ENCODE results near the gene EIF4G3.
"Not testable (repeated sequence)": the region's sequence is repeated elsewhere in the genome, so short reads cannot be mapped to it uniquely, and the experiment has no call there.

Gene EIF4G3

GRCh38 chr1:21105807-21106206 is 70.9 kb downstream of the EIF4G3 start:
- Histone ChIP-seq H2AFZ (ENCODE audit: low read depth, low read length) (no peak overlapping the region), H3K36me3 (ENCODE audit: insufficient read depth, low read length) (peaks cover 12% of the 10 kb centered on the region), H3K4me3 (ENCODE audit: low read length) (no peak overlapping the region), H3K9me3 (ENCODE audit: low read length) (no peaks in the 10 kb centered on the region), H3K27me3 (ENCODE audit: insufficient read depth, low read length) (no peaks in the 10 kb centered on the region), H3K4me1 (ENCODE audit: insufficient read depth, low read length) (no peaks in the 10 kb centered on the region)

- no peak overlapping the region for H2AFZ ChIP-seq (ENCODE audit: low read depth, low read length)
- no peak overlapping the region for H3K4me3 ChIP-seq (ENCODE audit: low read length)
- H3K27me3 ChIP-seq (ENCODE audit: insufficient read depth, low read length): no peaks in the 10 kb centered on the region
- H3K36me3 ChIP-seq (ENCODE audit: insufficient read depth, low read length): peaks cover 13% of the 10 kb centered on the region
- H3K9me3 ChIP-seq (ENCODE audit: low read length): no peaks in the 10 kb centered on the region
- H3K4me1 ChIP-seq (ENCODE audit: insufficient read depth, low read length): no peaks in the 10 kb centered on the region
Measured at GRCh38 chr1:21104683-21105082, 72.0 kb downstream of the EIF4G3 start.

- Histone ChIP-seq H3K27me3 (ENCODE audit: insufficient read depth, low read length) (no peaks in the 10 kb centered on the region), H2AFZ (ENCODE audit: low read depth, low read length) (no peak overlapping the region), H3K4me1 (ENCODE audit: insufficient read depth, low read length) (no peaks in the 10 kb centered on the region), H3K4me3 (ENCODE audit: low read length) (no peak overlapping the region), H3K36me3 (ENCODE audit: insufficient read depth, low read length) (peaks cover 28% of the 10 kb centered on the region), H3K9me3 (ENCODE audit: low read length) (no peaks in the 10 kb centered on the region)
Measured at GRCh38 chr1:21100481-21100921, 76.2 kb downstream of the EIF4G3 start.

GRCh38 chr1:21099869-21100131 is 76.9 kb downstream of the EIF4G3 start:
- Histone ChIP-seq H3K27me3 (ENCODE audit: insufficient read depth, low read length) (no peaks in the 10 kb centered on the region), H3K36me3 (ENCODE audit: insufficient read depth, low read length) (peaks cover 24% of the 10 kb centered on the region), H3K9me3 (ENCODE audit: low read length) (no peaks in the 10 kb centered on the region), H3K4me3 (ENCODE audit: low read length) (no peak overlapping the region), H3K4me1 (ENCODE audit: insufficient read depth, low read length) (no peaks in the 10 kb centered on the region), H2AFZ (ENCODE audit: low read depth, low read length) (no peak overlapping the region)

GRCh38 chr1:21099034-21099868 is 77.4 kb downstream of the EIF4G3 start:
- H2AFZ ChIP-seq (ENCODE audit: low read depth, low read length): no peak overlapping the region

DNA sequence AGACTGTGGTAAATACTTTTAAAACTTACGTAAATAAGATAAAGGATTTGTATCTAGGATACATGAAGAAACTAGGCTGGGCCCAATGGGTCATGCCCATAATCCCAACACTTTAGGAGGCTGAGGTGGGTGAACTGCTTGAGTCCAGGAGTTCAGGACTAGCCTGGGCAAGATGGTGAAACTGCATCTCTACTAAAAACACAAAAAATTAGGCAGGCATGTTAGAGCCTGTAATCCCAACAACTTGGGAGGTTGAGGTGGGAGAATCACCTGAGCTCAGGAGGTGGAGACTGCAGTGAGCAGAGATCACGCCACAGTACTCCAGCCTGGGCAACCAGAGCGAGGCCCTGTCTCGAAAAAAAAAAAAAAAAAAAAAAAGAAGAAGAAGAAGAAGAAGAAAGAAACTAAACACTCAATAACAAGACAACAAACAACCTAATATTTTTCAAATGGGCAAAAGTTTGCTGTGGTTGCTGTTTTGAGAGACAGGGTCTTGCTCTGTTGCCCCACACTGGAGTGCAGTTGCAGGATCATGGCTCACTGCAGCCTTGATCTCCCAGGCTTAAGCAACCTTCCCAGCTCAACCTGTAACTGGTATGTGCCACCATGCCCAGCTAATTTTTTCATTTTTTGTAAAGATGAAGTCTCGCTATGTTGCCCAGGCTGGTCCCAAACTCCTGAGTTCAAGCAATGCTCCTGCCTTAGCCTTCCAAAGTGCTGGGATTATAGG is 78.3 kb downstream of the EIF4G3 start:
- Histone ChIP-seq H3K4me3 (ENCODE audit: low read length) (no peak overlapping the region), H3K4me1 (ENCODE audit: insufficient read depth, low read length) (no peaks in the 10 kb centered on the region), H2AFZ (ENCODE audit: low read depth, low read length) (no peak overlapping the region), H3K36me3 (ENCODE audit: insufficient read depth, low read length) (peaks cover 21% of the 10 kb centered on the region), H3K27me3 (ENCODE audit: insufficient read depth, low read length) (no peaks in the 10 kb centered on the region), H3K9me3 (ENCODE audit: low read length) (no peaks in the 10 kb centered on the region)

More at GRCh38 chr1:21099034-21099868, 77.4 kb downstream of the EIF4G3 start:
- Histone ChIP-seq H3K36me3 (ENCODE audit: insufficient read depth, low read length) (peaks cover 21% of the 10 kb centered on the region), H3K27me3 (ENCODE audit: insufficient read depth, low read length) (no peaks in the 10 kb centered on the region), H3K4me1 (ENCODE audit: insufficient read depth, low read length) (no peaks in the 10 kb centered on the region), H3K9me3 (ENCODE audit: low read length) (no peaks in the 10 kb centered on the region), H3K4me3 (ENCODE audit: low read length) (no peak overlapping the region)

GRCh38 chr1:21097729-21098128 is 79.0 kb downstream of the EIF4G3 start:
- Histone ChIP-seq H2AFZ (ENCODE audit: low read depth, low read length) (no peak overlapping the region), H3K36me3 (ENCODE audit: insufficient read depth, low read length) (peaks cover 21% of the 10 kb centered on the region), H3K9me3 (ENCODE audit: low read length) (no peaks in the 10 kb centered on the region)

GRCh38 chr1:21095976-21096375 is 80.7 kb downstream of the EIF4G3 start:
- H3K27me3 ChIP-seq (ENCODE audit: insufficient read depth, low read length): no peaks in the 10 kb centered on the region
- no peaks in the 10 kb centered on the region for H3K4me1 ChIP-seq (ENCODE audit: insufficient read depth, low read length)
- H3K36me3 ChIP-seq (ENCODE audit: insufficient read depth, low read length): peaks cover 21% of the 10 kb centered on the region
- no peak overlapping the region for H3K4me3 ChIP-seq (ENCODE audit: low read length)
- H3K9me3 ChIP-seq (ENCODE audit: low read length): no peaks in the 10 kb centered on the region
- H2AFZ ChIP-seq (ENCODE audit: low read depth, low read length): no peak overlapping the region

More at GRCh38 chr1:21097729-21098128, 79.0 kb downstream of the EIF4G3 start:
- H3K4me1 ChIP-seq (ENCODE audit: insufficient read depth, low read length): no peaks in the 10 kb centered on the region
- H3K4me3 ChIP-seq (ENCODE audit: low read length): no peak overlapping the region
- no peaks in the 10 kb centered on the region for H3K27me3 ChIP-seq (ENCODE audit: insufficient read depth, low read length)

DNA sequence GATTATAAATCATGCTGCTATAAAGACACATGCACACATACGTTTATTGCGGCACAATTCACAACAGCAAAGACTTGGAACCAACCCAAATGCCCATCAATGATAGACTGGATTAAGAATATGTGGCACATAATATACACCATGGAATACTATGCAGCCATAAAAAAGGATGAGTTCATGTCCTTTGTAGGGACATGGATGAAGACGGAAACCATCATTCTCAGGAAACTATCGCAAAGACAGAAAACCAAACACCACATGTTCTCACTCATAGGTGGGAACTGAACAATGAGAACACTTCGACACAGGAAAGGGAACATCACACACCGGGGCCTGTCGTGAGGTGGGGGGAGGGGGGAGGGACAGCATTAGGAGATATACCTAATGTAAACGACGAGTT is 82.4 kb downstream of the EIF4G3 start:
- not testable (repeated sequence) for H3K4me1 ChIP-seq (ENCODE audit: insufficient read depth, low read length); H2AFZ ChIP-seq (ENCODE audit: low read depth, low read length); H3K27me3 ChIP-seq (ENCODE audit: insufficient read depth, low read length); H3K4me3 ChIP-seq (ENCODE audit: low read length); H3K9me3 ChIP-seq (ENCODE audit: low read length)
- peaks cover 17% of the 10 kb centered on the region for H3K36me3 ChIP-seq (ENCODE audit: insufficient read depth, low read length)

GRCh38 chr1:21093271-21093958 is 83.3 kb downstream of the EIF4G3 start:
- not testable (repeated sequence) for H3K27me3 ChIP-seq (ENCODE audit: insufficient read depth, low read length); H2AFZ ChIP-seq (ENCODE audit: low read depth, low read length); H3K4me3 ChIP-seq (ENCODE audit: low read length); H3K4me1 ChIP-seq (ENCODE audit: insufficient read depth, low read length); H3K9me3 ChIP-seq (ENCODE audit: low read length)
- H3K36me3 ChIP-seq (ENCODE audit: insufficient read depth, low read length): peaks cover 13% of the 10 kb centered on the region

GRCh38 chr1:21092545-21092944 is 84.2 kb downstream of the EIF4G3 start:
- H3K27me3 ChIP-seq (ENCODE audit: insufficient read depth, low read length); H3K4me3 ChIP-seq (ENCODE audit: low read length); H2AFZ ChIP-seq (ENCODE audit: low read depth, low read length); H3K4me1 ChIP-seq (ENCODE audit: insufficient read depth, low read length); H3K9me3 ChIP-seq (ENCODE audit: low read length): not testable (repeated sequence)
- H3K36me3 ChIP-seq (ENCODE audit: insufficient read depth, low read length): peaks cover 15% of the 10 kb centered on the region

DNA sequence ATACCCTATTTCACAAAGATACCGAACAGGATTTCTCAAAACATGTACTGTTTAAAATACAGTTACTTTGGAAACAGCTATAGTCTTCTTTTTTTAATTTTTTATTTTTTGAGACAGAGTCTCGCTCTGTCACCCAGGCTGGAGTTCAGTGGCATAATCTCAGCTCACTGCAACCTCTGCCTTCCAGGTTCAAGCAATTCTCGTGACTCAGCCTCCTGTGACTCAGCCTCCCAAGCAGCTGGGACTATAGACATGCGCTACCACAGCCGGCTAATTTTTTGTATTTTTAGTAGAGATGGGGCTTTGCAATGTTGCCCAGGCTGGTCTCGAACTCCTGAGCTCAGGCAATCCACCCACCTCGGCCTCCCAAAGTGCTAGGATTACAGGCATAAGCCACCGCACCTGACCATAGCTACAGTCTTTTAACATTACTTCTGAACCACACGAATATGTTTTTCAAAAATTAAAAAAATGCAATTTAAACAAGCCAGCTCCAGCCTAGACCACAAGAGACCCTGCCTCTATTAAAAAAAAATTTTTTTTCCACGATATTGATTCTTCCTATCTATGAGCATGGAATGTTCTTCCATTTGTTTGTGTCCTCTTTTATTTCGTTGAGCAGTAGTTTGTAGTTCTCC is 85.5 kb downstream of the EIF4G3 start:
- not testable (repeated sequence) for H3K4me3 ChIP-seq (ENCODE audit: low read length); H3K4me1 ChIP-seq (ENCODE audit: insufficient read depth, low read length)
- H3K36me3 ChIP-seq (ENCODE audit: insufficient read depth, low read length): peaks cover 14% of the 10 kb centered on the region

DNA sequence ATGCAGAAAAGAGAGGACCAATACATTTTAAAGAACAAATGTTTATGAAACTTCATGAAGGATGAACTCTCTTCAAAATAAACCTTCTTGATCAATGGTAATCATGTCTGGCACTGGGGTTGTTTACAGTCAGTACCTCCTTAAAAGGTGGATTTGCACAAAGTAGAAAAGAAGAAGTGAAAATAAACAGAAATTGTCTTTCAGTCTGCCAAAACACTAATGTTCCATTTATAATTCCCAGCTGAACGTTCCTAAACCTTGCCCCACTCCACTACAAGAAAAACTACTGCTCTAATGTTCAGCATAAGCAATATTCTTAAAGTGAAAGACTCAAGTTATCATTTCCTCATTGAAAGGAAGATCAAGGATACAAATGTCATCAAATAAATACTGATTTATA is 86.2 kb downstream of the EIF4G3 start:
- Histone ChIP-seq H3K36me3 (ENCODE audit: insufficient read depth, low read length) (peaks cover 12% of the 10 kb centered on the region), H3K4me3 (ENCODE audit: low read length) (no peak overlapping the region), H3K9me3 (ENCODE audit: low read length) (no peaks in the 10 kb centered on the region), H3K4me1 (ENCODE audit: insufficient read depth, low read length) (no peaks in the 10 kb centered on the region), H3K27me3 (ENCODE audit: insufficient read depth, low read length) (no peaks in the 10 kb centered on the region), H2AFZ (ENCODE audit: low read depth, low read length) (no peak overlapping the region)

More for the DNA sequence above, 85.5 kb downstream of the EIF4G3 start:
- not testable (repeated sequence) for H3K9me3 ChIP-seq (ENCODE audit: low read length); H3K27me3 ChIP-seq (ENCODE audit: insufficient read depth, low read length); H2AFZ ChIP-seq (ENCODE audit: low read depth, low read length)

All from neuron (in vitro differentiated cells).